Astrocyte (in vitro differentiated cells and primary cell): ENCODE data around the gene EML1.

Source experiments
- CTCF ChIP-seq: IDR thresholded peaks from 2 replicates; pipeline ENCODE4 v1.5.1; 2011; ENCODE audit warnings: low read depth, mild to moderate bottlenecking, inconsistent platforms, low read length, moderate library complexity; ENCODE audit not compliant: insufficient read depth
- EZH2 ChIP-seq: IDR thresholded peaks from 2 replicates; pipeline ENCODE4 v1.6.1; 2012; ENCODE audit warnings: mild to moderate bottlenecking, low read length, inconsistent platforms; ENCODE audit not compliant: insufficient read depth

GRCh38 chr14:99989032-99989431 is 195.8 kb downstream of the EML1 start:
- TF ChIP-seq CTCF (no peak), EZH2 (no peak)
